Islet precursor cell (in vitro differentiated cells): ENCODE data around the gene AAK1.
A peak's percentile ranks its signal among the peaks of the same experiment; 100 is the strongest.
"Not testable (repeated sequence)": the region's sequence is repeated elsewhere in the genome, so short reads cannot be mapped to it uniquely, and the experiment has no call there.

Experiments used
- DNase-seq: peaks from one replicate; pipeline ENCODE4 v3.0.0-alpha.2; 2018

Gene AAK1

DNA sequence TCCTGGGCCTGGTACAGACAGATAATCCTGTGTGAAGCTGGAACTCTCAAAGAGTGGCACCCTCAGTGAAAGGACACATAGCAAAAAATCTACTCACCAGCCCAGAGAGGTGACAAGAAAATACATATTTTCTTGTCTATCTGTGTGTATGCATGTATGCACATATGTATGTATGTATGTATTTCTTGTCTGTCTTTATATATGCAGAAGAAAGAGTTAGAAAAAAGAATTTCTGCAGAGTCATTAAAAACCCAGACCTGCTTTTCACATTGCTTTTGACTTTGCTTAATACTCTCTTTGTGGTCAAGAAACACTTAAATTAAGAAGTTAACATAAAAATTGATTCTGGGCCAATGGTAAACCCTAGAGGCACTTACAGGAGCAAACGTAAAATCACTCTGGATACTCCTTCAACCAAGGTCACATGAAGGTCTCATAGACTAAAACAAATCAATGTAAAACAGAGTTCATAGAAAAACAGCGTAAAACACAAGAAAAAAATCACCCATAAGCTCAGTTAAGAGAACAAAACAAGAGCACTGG, 16.5 kb upstream of the AAK1 start:
- no peak for DNase-seq

DNA sequence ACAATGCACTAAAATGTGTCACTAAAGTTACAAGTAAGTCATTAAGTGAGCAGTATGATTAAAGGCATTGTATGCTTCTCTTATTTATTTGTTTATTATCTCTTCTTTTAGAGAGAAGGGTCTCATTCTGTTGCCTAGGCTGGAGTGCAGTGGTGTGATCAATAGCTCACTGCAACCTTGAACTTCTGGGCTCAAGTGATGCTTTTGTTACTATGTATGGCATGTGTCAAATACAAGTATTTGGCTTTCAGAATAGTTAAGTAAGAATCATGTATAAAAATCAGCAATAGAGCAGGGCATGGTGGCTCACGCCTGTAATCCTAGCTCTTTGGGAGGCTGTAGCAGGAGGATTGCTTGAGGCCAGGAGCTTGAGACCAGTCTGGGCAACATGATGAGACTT, 15.8 kb upstream of the AAK1 start:
- no peak for DNase-seq

DNA sequence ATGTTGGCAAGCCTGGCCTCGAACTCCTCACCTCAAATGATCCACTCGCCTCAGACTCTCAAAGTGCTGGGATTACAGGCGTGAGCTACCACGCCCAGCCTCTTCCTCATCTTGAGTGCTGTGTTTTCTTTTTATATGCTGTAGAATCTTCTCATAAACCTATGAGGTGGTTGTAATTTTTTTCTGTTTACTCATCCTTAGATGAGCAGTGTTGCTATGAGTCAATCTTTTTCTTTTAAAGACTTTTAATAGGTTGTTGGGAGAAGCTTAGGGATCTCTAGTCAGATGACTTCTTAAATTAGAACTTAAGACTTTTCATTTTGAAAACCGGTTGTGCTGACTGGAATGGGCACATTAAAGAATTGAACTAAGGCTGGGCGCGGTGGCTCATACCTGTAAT, 8.7 kb upstream of the AAK1 start:
- no peak for DNase-seq

DNA sequence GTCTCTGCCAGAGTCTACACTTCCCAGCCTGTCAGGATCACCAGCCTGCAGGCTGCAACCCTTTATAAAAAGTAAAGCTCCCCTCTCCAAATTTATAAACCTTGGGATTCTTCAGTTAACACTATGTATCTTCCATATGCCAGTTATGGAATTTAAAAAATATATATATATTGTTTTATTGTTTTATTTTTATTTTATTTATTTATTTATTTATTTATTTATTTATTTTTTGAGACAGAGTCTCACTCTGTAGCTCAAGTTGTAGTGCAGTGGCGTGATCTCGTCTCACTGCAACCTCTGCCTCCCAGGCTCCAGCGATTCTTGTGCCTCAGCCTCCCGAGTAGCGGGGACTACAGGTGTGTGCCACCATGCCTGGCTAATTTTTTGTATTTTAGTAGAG, 3.7 kb upstream of the AAK1 start:
- not testable (repeated sequence) for DNase-seq

DNA sequence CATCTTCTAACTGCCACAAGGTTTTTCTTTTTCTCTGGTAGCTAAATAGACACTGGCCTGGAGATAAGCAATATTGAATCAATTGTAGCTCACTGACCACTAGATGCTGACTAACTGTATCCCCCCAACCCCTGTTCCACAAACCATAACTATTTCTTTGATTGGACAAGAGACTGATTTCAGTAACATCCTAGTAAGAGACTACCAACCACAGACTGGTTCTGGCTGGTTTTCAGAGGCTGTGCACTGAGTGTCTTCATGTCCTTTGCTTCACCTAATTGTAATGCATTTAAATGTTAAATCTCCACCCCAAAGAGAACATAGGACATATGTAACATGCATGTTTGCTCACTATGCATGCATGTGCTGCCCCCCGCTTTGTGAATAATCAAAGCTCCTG, 3.2 kb upstream of the AAK1 start:
- no peak for DNase-seq

DNA sequence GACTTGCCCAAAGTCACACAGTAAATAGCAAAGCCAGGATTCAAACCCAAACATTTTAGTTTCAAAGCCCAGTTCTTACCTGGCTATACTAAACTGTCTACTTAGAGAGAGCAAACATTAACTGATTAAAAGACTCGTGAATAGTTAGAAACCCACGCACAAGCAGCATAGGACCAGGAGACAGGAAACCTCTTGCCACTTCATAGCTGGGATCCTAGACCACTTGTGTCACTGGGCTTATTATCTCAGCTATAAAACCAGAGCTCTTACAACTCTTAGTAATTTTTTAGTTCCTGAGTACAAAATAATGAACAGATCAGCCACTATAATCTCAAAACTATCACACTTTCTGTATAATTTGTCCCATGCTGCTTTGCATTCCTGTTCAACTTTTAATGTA, 2.4 kb upstream of the AAK1 start:
- no peak for DNase-seq

DNA sequence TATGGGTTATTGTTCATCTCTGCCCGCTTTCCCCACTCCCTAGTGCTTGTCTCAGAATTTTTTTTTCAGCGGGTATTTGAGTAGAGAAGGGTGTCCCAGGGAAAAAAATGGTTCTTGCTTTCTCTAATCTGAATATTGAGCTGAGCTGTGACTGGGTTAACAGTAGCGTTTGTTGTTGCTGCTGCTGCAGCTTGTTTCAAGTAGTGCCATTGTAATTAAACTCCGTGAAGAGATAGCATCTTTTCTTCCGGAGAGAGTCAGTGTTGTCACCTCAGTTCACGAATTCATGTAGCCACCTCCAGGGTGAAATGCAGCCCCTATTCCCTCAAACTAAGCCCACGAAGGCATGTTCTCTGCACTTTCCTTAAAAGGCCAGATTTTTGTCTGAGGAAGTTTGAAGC, 1.5 kb upstream of the AAK1 start:
- no peak for DNase-seq

DNA sequence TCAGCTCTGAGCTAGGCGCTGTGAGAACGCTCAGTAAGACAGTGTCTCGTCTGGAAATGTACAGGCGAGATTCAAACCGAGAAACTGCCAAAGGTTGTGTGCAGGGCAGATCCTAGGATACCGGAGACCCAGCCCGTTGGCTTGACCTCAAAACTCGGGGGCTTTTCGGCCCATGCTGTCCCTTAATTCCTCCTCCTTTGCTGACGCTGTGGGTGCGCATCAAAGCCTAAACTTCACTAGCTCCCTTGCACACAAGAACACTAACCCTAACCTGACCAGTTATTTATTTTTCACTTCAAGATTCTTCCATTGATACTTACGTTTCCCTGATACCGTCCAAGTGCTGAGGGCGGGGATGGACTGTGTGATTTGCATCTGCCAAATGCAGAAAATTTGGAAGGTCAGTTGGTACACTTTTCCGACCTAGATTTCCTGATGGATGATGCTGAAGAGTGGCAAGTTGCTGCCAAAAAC, 1.0 kb upstream of the AAK1 start:
- DNase-seq = no peak

DNA sequence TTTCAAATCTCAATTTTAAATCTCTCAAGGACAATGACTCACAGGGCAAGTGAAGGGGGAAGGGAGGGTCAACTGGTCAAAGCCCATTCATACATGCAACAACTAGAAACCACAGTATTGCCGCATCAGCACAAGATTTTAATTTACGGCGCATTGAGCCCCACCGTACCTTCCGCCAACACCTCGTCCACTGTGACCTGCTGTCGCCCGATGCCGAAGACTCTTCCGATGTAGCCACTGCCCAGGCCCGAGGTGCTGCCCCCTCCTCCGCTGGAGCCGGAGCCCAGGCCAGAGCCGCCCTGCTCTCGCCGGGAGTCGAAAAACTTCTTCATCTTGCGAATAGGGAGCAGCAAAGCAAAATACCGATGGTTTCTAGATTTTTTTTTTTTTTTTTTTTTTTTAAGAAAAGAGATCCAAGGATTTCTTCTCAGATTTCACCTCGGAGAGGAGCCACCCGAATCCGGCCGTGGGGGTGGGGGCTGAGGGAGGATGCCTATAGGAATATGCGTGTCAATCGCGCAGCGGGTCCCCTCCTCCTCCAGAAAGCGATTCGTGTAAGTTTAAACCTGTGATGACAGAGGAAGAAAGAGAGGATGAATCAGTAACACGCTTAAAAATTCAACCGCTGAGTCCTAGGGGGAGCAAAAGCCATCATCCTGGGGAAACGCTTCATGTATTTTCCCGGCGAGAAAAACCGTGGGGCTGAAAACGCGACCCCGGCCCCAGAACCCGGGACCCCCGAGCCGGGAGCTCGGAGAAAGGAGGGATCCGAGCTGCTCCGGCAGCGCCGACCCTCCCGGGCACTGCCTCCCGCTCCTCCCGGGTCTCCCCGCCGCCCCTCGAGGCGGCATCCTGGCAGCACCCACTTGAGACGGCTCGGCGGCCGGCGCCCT, 584 bp downstream of the AAK1 start:
- peak; percentile 75 for DNase-seq

DNA sequence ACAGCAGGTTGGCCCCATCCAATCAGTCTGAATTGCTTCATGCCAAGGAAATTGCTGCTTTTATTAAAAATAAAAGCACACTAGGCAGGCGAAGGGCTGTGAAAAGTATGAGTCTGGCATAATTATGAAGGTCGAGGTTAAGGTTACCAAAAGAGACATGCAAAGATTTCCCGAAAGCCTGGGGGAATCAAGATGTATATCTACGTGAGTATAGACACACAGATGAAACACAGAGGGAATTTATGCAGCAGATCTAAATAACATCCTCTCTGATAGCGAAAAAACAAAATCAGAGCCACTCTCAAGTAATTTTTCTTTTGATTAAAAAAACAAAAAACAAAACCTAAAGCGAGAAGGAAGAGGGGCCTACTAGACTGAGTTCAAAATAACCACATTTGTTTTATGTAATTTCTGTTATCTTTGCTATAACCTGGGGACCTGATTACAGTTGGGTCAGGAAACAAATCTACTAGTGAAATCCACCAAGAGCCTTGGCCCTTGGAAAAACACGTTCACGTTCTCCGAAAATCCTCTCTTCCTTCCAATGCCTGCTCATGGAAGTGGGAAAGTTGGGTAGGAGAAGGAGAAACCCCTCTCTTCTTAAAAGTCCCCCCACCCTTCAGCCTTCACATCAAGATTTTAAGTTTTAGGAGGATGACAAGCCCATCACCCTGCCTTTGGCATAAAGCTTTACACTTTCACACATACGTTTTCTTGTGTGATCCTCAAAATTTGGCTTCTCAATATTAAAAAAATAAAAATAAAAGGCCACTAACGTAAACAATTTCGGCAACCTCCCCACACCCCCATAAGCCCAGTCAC, 1.4 kb downstream of the AAK1 start:
- no peak for DNase-seq

DNA sequence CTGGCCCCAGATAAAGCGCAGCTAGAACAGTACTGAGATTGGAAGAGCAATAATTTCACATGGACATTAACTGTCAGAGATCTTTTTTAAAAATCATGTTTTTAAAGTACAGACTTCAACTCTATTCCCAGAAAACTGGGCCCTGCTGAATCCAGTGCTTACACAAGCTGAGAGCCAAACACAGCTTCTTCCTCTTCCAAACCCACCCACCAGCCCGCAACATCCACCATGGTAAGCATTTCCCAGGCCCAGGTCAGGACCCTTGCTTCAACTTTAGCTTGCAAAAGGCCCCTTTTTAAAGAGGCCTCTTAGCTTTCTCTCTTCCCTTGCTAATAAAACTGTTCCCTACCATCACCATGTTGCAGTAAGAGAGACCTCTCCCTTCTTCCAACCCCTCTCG, 2.1 kb downstream of the AAK1 start:
- DNase-seq = no peak

DNA sequence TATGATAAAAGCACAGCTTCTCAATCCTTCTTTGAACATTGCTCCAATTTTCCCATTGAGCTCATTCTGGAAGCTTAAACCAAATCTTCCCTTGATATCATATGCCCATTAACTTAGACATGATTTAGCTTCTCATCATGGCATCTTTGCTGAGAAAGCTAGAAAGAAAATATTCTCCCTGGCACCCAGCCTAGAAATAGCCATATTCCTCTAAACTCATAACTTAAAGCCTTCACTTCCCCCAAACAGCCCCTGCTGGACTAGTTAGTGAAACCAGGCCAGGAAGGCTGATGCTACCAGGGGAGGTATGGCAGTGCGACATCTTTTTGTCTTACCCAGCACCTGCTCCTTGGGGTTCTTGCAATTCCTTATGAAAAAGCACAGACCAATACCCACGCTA, 4.3 kb downstream of the AAK1 start:
- no peak for DNase-seq

DNA sequence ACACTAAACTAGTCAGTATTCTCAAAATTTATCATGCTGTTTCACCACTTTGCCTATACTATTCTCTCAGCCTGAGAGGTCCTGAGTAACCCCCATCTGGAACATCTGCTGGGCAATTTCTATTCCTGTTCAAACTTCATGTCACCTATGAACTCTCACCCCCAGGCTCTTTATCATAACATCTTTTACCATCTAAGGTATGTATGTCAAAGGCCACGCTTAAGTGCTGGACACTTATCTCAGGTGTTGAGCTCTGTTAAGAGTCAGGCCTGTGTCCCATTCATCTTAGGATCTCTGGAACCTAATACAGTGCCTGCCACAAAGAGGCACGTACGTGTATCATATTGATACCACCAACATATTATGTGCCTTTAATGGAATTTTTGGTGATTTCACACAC, 4.9 kb downstream of the AAK1 start:
- DNase-seq = no peak

DNA sequence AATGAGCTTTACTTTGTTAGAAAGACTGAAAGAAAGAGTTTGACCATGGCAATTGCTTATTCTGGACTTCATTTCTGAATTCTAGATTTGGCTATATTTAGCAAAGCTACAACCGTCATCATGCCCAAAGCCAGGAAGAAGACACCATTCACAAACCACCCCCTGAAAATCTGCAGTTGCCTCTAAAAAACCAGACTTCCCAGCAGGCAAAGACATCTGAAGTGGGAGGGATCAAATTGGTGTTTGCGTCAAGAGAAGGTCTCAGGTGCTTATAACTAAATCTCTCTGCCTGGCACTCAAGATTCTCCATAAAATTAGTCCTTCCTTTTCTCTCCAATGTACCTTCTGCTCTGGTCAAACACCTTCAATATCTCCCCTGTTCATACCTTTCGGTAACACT, 5.6 kb downstream of the AAK1 start:
- no peak for DNase-seq

DNA sequence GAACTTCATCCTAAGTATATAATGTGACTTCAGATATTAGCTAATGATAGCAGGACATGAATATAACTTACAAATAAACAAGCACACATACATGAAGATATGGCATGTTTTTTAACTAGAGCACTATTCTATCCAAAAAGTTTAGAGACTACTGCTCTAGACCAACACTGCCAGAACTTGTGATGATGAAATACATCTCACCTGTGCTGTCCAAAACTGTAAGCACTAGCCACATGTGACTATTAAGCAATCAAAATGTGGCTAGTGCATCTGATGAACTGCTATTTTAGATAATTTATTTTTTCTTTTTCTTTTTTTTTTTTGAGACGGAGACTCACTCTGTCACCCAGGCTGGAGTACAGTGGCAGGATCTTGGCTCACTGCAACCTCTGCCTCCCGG, 7.1 kb downstream of the AAK1 start:
- no peak for DNase-seq

DNA sequence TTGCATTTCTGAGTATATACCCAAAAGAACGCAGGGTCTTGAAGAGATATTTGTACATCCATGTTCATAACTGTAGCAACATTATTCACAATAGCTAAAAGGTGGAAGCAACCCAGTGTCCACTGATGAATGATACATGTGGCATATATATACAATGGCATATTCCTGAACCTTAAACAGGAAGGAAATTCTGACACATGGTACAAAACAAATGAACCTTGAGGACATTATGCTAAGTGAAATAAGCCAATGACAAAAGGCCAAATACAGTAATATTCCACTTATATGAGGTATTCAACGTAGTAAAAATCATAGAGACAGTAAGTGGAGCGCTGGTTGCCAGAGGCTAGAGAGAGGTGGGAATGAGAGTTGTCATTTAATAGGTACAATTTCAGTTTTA, 8.1 kb downstream of the AAK1 start:
- no peak for DNase-seq

DNA sequence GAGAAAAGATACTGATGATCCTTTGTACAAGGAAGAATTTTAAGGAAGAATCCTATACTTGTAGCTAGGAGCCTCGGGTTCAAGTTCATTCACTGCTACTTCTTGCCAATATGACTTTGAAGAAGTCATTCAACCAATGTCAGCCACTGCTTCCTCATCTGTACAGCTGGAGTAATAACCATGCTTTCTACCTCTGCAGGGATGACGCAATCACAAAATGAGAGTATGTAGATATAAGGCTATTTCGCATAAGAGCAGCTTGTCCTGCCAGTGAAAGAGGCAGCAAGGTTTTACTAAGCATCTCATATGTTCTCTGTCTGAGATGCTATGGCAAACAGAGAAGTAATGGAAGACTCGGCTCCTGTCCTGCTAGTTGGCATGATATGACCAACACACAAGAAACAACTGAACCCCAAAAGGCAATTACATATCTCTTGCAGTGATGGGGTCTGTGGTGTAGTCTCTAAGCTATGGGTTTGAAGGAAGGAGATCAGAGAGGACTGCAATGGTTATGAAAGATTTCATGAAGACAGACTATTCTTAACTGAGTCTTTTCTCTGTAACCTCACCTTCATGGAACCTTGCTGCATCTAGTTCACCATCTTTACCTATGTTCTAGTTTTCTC, 9.2 kb downstream of the AAK1 start:
- no peak for DNase-seq

DNA sequence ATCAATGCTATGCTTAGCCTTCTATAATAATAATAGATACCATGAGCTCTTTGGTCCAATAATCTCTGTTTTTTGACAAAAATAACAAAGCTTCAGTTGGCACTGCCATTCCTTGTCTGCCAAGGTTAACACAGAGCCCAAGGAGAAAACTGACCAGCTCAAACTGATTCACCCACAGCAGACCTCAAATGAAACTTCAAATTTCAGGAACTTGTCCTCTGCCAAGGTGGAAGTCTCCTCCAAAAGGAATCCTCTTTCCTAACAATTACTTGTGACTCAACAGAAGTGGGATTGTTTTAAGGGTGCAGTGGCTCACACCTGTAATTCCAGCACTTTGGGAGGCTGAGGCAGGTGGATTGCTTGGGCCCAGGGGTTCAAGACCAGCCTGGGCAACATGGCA, 12.1 kb downstream of the AAK1 start:
- DNase-seq = no peak

DNA sequence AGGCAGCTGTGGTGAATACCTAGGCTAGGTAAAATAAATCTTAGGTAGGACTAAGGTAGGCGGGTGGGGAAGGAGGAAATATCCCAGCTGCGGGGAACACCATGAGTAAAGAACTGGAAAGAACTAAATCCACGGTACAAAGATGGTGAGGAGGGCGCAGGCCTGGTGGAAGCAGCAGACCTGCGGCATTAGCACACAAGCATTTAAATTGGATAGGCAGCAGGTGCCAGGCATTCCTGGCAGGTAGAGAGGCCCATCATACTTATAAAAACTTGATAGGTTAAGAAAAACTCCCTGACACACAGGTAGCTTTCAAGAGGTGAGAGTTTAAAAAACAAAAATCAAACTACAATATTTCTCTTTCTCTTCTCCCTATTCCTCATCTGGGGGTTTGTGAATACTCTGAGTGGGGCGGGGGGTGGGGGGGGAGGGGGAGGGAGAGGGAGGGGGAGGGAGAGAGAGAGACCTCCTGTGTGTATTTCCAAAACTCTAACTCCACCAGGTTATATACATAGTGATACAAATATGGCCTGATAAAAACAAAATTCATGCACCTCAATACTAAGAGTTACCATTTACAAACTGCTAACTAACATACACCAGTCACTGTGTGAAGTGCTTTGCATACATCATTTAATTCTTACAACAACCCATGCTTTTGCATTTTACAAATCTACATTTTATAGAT, 13.5 kb downstream of the AAK1 start:
- peak; percentile 12 for DNase-seq

DNA sequence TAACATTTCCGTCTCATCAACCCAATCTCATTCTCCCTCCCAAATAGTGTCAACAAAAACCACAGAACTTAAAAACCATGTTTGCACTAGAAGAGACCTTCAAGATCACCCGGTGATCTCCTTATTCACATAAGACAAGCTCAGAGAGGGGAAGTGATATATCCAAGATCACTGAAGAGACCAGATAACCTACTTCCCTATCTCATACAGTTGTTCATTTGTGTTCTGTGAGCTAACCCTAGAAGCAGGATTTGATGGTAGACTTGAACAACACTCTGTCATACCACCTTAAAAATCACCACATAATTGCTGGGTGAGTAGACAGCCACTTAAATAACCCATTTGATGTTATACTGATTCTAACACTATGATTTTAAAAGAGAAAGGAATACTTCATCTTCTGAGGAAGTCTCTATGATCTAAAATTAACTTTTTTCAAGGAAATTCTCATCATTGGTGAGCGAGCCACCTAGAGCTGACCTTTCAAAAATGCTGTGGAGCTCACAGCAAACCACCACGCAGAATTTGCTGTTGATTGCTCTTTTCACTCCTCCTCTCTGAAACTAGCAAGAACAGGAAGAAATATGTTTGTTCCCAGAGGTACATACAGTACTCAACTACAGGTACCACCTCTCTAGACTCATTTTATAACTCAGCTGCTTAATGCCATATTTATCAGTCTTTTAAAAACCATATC, 15.1 kb downstream of the AAK1 start:
- peak; percentile 1 for DNase-seq

DNA sequence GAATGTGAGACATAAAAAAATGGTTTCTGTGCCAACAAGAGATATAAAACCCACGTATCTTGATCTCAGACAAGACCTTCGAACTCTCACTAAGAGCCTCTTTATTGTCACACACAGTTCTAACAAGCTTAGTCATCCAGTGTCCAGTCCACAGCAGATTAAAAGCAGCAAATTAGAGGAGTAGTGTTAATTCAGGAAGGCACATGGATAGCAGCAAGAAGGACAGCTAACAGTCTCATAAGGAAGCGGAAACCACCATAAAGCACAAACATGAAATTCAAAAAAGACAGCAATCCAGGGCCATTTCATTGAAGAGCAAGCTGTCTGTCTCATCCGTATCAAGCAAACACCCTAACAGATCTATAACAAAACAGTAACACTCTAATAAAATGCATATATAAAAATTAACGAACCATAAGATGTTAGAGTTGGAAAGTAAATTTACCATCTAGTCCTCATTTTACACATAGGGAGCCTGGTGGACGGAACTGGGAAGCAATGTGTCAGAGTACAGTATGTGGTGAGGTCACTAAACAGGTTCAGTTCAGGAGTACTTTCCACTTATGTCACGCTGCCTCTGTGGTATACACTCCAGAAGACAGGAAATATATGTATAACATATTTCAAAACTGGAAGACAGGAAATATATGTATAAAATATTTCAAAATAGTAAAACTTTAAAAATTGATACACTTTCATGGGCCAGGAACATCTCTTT, 18.3 kb downstream of the AAK1 start:
- peak; percentile 21 for DNase-seq
